GM21515 (cell line): ENCODE results near the gene KRTAP5-10.
"Not testable (repeated sequence)": the region's sequence is repeated elsewhere in the genome, so short reads cannot be mapped to it uniquely, and the experiment has no call there.

Experiments
- ATAC-seq: cut with Tn5 transposase; IDR thresholded peaks from one replicate; pipeline ENCODE4 v1.9.1; 2021; ENCODE audit not compliant: unreplicated experiment

Gene KRTAP5-10

DNA sequence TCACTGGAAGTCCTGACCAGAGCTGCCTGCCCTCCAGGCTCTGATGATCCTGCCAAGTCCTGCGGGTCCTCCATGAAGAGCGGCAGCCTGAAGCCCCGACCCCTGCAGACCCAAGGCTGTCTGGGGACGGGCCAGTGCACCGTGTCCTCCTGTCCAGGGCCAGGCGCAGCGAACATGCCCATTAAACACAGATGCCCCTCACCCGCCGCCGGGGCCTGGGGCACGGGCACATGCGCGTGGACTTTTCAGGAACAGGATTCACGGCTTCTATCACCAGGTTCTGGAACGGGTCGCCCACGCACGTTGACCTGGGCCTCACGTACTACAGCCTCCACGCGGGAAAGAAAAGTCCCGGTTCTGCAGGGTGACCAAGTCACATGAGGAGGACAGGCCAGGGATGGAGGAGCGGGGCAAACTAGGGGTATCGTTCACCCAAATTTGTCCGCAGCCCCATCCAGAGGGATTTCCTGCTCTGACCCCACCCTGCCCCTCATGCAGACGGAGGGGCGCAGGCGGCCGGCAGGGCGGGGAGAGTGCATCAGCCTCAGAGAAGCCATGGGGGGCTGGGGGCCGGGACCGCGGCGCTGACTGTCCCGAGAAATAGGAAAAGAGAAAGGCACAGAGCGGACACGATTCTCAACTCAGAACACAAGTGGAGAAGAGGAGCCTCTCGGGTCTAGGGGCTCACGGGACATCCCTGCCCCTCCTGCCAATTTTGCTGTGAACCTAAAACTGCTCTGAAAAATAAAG, 5.9 kb downstream of the KRTAP5-10 start:
- ATAC-seq, result not testable (repeated sequence)

DNA sequence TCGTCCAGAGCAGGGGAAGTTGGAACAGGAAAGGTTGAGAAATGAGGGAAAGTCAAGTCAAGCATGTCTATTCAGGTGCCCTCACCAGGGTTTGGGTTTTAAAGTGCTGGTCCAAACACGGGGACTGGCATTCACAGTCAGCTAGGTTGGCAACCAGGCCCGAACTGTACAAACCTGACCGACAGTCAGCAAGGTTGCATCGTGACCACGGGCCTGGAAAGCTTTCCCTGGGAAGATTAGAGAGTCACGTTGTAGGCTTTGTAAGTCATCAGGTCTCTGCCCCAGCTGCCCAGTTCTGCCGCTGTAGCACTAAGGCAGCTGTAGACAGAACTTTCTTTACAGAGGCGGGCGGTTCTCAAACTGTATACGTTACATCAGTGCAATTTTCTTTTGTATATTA, 7.4 kb downstream of the KRTAP5-10 start:
- no peak for ATAC-seq

DNA sequence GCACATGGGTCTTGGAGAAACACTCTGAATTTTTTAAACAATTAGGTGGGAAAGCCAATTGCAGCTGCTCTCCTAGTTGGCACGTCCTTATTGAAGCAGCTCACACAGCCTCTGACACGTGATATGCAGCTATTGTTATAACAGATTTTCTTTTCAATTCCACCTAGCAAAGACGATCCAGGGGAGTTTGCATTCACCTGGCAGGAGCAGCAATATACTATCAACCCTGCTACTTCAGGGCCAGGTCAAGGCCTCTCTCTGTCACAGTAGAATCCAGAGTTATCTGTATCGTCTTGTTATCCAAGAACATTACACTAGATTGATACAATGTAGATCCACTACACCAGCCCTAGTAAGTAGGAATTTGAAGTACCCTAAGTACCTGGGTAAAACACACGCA, 9.1 kb downstream of the KRTAP5-10 start:
- no peak for ATAC-seq

DNA sequence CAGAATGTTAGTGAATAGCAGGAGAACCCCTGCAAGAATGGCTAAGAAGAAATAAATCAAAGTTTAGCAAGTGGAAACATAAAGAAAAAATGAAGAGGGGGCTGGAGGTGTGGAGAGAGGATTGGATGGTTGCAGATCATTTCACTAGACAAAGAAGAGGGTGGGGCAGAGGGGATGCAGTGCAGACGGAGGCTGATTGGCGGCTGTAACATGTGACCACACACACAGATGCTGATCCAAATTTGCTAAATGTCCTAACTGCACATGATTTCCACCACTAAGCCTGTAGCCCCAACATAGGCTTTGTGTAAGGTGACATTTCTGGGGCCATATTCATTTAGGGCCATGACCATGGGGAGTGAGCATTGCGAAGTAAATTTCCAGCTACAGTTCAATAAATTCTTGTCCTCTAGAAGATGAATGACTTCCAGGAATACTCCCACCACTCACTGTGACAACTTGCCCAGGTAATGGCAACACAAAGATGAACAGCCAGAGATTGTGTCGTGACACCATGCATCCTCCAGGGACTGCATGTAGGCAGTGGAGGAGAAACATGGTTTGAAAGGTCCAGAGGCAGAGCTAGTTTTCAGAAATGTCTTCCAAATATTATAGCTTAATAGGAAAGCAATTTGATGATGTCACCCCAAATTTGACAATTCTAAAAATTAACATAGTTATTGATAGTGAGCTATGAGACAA, 10.5 kb downstream of the KRTAP5-10 start:
- ATAC-seq, result no peak

DNA sequence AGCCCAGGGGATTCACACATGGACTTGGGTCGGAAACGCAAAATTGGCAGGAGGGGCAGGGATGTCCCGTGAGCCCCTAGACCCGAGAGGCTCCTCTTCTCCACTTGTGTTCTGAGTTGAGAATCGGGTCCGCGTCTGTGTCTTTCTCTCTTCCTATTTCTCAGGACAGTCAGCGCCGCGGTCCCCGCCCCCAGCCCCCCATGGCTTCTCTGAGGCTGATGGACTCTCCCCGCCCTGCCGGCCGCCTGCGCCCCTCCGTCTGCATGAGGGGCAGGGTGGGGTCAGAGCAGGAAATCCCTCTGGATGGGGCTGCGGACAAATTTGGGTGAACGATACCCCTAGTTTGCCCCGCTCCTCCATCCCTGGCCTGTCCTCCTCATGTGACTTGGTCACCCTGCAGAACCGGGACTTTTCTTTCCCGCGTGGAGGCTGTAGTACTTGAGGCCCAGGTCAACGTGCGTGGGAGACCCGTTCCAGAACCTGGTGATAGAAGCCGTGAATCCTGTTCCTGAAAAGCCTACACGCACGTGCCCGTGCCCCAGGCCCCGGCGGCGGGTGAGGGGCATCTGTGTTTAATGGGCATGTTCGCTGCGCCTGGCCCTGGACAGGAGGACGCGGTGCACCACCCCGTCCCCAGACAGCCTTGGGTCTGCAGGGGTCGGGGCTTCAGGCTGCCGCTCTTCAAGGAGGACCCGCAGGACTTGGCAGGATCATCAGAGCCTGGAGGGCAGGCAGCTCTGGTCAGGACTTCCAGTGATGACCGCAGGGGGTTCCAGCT, 11.5 kb downstream of the KRTAP5-10 start:
- ATAC-seq, result not testable (repeated sequence)

DNA sequence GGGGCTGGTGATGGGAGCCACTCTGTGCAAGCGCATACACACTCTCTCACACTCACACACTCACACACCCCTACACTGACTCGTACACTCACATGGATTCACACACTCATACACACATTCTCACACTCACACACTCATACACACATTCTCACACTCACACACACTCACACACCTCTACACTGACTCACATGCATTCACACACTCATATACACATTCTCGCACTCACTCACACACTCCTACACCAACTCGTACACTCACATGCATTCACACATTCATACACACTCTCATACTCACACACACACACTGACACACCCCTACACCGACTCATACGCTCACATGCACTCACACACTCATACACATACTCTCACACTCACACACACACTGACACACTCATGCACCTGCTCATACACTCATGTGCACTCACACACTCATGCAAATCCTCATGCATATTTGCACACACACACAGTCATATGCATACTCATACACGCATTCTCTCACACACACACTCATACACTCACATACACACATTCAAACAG, 12.2 kb downstream of the KRTAP5-10 start:
- ATAC-seq, result no peak

DNA sequence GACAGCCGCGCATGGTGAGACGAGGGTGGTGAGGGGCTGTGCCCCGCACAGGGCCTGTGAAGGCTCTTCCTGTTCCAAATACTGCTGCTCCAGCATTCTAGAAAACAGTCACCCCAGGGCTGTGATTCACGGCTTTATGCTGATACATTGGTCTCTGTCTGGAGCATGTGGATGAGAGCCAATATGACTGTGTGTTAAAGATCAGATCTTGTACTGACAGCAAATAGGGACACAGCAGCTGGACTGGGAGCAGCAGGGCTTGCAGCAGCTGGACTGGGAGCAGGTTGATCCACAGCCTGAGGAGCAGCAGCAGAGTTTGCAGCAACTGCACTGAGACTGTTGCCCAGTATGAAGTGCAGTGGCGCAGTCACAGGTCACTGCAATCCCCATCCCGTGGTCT, 14.2 kb downstream of the KRTAP5-10 start:
- ATAC-seq, result not testable (repeated sequence)

DNA sequence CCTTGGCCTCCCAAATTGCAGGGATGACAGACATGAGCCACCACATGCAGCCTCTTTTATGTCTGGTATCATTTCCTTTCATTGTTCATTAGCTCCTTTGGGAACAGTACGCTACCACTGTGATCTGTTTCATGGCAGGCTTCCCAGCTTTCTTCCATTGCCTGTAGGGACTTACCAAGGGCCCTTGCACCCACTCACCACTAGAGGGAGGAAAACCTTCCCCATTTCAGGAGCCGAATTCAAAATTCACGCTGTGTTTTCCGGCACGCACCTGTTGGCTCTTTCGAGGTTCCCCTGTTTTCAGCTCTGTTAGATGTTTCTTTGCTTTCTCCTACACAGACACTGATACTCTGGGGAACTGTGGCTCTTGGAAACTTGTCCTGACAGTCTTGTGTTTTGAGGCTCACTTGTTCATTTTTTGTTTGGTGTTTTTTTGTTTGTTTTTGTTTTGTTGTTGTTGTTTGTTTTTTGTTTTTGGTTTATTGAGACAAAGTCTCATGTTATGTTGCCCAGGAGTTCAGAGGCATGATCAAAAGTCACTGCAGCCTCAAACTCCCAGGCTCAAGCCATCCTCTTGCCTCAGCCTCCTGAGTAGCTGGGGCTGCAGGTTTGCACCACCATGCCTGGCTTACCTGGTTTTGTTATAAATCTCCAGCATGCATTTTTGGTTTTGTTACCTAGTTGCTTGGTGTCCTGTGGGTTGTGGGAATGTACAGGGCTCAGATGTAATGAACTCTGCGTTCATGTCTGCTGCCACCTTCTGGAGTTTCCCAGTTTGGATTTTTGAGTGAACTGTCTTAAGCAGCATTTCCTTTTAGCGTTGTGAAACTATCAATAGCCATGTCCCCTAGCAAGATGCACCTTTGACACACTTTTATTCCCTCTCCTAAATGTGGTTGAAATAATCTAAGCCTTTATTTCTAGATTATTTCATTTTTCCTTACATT, 15.0 kb downstream of the KRTAP5-10 start:
- no peak for ATAC-seq

DNA sequence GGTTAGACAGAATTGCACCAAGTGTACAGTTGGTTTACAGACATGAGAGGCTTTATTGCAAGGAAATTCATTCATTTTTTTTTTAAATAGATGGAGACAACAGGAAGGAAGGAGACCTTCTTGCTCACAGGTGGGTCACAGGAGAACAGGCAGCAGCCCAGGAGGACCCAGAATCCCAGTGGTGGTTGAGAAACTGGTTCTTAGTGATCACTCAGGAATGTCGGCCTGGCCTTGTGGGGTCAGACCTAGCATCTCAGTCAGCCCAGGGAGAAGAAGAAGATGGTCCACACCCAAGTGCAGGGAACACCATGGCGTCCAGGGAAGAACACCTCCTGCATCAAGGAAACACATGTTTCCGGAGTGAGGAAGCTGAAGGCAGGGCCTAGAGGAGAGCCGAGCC, 16.5 kb downstream of the KRTAP5-10 start:
- ATAC-seq, result no peak

DNA sequence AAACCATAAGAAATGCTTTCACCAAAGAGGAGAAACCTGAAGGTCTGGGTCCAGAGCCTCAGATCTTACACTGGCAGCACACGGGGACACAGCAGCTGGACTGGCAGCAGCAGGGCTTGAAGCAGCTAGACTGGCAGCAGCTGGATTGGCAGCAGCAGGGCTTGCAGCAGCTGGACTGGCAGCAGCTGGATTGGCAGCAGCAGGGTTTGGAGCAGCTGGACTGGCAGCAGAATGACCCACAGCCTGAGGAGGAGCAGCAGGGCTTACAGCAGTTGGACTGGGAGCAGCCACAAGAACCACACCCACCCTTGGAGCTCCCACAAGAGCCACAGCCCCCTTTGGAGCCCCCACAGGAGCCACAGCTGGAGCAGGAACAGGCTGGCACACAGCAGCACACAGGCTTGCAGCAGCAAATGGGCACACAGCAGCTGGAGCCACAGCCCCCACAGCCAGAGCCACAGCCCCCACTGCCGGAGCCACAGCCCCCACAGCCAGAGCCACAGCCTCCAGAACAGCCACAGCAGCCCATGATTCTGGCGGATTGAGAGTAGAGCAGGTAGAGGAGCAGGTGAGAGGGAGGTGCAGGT, 17.0 kb downstream of the KRTAP5-10 start, which contains the start of gene KRTAP5-11:
Gene KRTAP5-11, minus strand, starts transcription at position 567 of the 587 bp plus-strand sequence. Its CDS starts 38 bp downstream, at position 529.
- ATAC-seq, result no peak

DNA sequence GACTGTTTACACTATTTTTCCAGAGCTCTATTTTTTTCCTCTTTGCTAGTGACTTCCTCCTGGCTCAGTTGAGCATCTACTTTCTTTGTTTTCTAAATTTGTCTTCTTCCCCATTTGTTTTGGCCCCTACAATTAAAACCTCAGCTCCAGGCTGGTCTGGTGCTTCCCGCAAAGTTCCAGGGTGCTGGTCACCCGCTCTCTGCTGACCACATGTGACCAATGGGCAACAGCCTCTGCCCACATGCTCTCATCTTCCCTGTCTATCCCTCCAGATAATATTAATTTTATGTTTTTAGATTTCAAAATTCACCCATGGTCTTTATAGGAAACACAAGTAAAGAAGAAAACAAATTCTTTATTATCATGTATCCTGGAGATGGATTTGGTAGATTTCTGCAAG, 17.6 kb downstream of the KRTAP5-10 start:
- not testable (repeated sequence) for ATAC-seq

DNA sequence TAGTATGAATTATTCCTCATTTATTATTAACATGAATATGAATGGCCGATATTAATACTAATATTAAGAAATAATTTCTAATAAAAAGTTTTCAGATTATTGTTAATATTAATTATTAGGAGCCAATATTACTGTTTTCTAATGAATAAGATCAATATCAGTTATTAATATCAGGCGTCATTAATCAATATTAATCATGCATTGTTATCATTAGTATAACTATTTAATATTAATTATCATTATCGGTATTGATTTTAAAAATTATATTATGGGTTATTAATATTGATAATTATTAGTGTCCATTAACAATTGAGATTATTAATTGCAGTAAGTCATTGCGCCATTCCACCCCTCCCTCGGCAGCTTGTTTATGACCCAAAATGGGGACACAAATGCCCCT, 20.3 kb downstream of the KRTAP5-10 start:
- ATAC-seq, result not testable (repeated sequence)

DNA sequence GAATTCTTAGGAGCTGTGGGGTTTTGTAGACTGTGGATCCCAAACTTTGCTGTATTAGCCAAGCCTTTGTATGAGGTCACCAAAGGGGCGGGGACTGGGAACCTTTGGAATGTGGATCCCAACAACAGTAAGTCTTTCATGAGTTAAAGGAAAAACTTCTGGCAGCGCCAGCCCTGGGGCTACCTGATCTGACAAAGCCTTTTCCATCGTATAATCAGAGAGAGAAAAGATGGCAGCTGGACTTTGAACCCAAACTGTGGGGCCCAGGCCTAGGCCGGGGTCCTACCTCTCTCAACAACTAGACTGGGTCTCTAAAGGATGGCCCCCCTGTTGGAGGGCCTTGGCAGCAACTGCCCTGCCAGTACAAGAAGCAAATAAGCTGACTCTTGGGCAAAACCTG, 23.0 kb downstream of the KRTAP5-10 start:
- not testable (repeated sequence) for ATAC-seq

DNA sequence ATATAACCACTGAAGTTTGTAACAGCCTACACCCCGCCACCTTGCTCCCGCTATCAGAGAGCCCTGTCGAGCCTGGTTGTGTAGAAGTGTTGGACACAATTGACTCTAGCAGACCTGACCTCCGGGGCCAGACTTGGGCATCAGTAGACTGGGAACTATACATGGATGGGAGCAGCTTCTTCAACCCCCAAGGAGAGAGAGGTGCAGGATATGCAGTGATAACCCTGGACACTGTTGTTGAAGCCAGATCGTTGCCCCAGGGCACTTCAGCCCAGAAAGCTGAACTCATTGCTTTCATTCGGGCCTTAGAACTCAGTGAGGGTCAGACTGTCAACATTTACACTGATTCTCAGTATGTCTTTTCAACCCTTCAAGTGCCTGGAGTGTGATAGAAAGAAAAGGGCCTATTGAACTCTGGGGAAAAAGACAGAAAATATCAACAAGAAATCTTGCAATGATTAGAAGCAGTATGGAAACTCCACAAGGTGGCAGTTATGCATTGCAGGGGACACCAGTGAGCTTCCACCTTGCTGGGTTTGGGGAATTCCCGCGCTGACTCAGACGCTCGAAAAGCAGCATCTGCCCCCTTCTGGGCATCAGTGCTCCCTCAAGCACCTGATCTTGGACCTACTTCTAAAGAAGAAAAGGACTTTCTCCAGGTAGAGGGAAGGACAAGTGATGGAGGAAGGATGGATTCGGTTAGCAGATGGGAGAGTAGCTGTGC, 23.6 kb downstream of the KRTAP5-10 start:
- ATAC-seq, result not testable (repeated sequence)

DNA sequence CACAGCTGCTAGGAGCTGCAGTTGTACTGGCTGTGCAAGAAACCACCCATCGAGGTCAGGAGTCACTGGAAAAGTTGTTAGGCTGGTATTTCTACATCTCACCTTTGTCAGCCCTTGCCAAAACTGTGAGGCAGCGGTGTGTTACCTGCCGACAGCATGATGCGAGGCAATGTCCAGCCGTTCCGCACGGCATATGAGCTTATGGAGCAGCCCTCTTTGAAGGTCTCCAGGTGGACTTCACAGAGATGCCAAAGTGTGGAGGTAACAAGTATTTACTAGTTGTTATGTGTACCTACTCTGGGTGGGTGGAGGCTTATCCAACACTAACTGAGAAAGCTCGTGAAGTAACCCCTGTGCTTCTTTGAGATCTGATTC, 24.2 kb downstream of the KRTAP5-10 start:
- ATAC-seq, result not testable (repeated sequence)

DNA sequence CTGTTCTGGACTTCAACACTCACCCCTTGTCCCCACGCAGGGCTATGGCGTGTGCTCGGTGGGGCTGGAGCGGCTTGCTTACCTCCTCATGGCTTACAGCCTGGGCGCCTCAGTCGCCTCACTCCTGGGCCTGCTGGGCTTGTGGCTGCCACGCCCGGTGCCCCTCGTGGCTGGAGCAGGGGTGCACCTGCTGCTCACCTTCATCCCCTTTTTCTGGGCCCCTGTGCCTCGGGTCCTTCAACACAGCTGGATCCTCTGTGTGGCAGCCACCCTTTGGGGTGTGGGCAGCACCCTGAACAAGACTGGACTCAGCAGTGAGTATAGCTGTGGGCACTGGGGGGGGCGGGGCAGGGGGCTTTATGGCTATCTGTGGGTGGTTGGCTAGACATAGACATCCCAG, 37.9 kb downstream of the KRTAP5-10 start:
- not testable (repeated sequence) for ATAC-seq

DNA sequence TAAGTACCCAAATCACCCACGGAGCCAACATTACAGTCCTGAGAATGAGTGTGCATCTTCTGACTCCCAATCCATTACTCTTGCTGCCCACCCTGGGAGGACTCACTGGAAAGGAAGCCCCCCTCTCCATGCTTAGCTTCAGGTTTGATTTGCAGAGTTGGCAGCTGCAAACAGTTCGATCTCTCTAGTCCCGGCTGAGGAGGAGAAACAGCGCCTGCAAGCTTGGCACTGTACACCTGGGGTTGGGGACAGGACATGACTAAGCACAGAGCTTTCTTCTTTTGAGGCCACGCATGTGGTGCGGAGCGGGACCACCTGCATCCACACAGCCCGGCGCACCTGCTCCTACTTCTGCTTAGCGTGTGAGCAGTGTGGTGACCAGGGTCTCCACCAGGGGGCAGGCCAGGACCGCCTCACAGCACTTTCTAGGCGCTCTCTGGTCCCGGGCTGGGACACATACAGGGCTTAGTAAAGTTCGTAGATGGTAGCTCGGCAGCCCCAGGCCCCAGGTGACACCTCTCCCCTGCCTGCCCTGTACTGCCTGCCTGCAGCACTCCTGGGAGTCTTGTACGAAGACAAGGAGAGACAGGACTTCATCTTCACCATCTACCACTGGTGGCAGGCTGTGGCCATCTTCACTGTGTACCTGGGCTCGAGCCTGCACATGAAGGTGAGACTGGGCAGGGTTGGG, 39.6 kb downstream of the KRTAP5-10 start:
- ATAC-seq, result not testable (repeated sequence)

DNA sequence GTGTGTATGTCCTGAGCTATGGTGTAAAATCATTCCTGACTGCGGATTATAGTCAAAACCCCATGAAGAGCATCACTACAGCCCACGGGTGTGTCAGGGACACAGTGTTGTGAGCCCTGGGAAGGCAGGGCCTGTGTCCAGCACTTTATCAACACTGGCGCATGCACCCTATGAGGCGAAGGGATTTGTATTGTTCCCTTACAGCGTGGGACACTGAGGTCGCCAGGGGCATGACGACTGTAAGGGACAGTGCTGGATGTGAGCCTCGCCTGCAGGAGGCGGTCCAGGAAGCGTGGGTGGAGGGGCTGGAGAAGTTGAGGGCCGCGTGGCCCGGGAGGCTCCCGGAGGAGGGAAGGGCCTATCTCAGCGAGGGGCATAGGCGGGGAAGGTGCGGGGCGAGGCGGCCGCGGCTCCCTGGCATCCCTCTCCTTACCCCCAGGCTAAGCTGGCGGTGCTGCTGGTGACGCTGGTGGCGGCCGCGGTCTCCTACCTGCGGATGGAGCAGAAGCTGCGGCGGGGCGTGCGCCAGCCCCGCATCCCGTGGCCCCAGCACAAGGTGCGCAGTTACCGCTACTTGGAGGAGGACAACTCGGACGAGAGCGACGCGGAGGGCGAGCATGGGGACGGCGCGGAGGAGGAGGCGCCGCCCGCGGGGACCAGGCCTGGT, 41.6 kb downstream of the KRTAP5-10 start:
- not testable (repeated sequence) for ATAC-seq
